Kidney (tissue), 14 donors: ENCODE measurements around the gene CYRIA. TPM values are rescaled to one million over a fixed set of nuclear protein-coding genes. Genes with fewer than 3 reads are reported as not detected.
A peak's percentile ranks its signal among the peaks of the same experiment; 100 is the strongest.

Source experiments
- DNase-seq, 5 donors: peaks; one replicate each; pipeline ENCODE4 v3.0.0-alpha.2; 2013 to 2020
- FAIRE-seq: peaks from 2 replicates; lab custom pipeline; 2012; peaks lifted over from hg19 to GRCh38; lab: Jason Lieb, UNC
- H3K27ac ChIP-seq, 2 donors: one replicate each; pipeline ENCODE4 v1.7.0; 2013; ENCODE audit warnings: low read depth in 2 of 2, low read length in 2 of 2, inconsistent platforms in 1 of 2
- H3K27me3 ChIP-seq: one replicate; pipeline ENCODE4 v1.7.1; 2013; ENCODE audit warnings: low read length, inconsistent platforms; ENCODE audit not compliant: control insufficient read depth, insufficient read depth
- H3K36me3 ChIP-seq, 3 donors: one replicate each; pipeline versions ENCODE4 v1.7.0 to v1.7.1; 2013; ENCODE audit warnings: low read length in 3 of 3, control low read depth in 1 of 3, inconsistent platforms in 1 of 3; ENCODE audit not compliant: insufficient read depth in 3 of 3, control insufficient read depth in 2 of 3
- H3K4me1 ChIP-seq, 3 donors: one replicate each; pipeline versions ENCODE4 v1.7.0 to v1.7.1; 2013; ENCODE audit warnings: low read length in 3 of 3, inconsistent platforms in 1 of 3, low read depth in 1 of 3; ENCODE audit not compliant: control insufficient read depth in 2 of 3, insufficient read depth in 2 of 3
- H3K4me3 ChIP-seq, 3 donors: one replicate each; pipeline versions ENCODE4 v1.7.0 to v1.8.1; 2013; ENCODE audit warnings: low read length in 3 of 3, control low read depth in 1 of 3, inconsistent platforms in 1 of 3
- H3K9ac ChIP-seq, 3 donors: one replicate each; pipeline versions ENCODE4 v1.7.0 to v1.7.1; 2013; ENCODE audit warnings: low read length in 3 of 3, control low read depth in 1 of 3, inconsistent platforms in 1 of 3
- H3K9me3 ChIP-seq, 3 donors: one replicate each; pipeline versions ENCODE4 v1.7.0 to v1.7.1; 2013; ENCODE audit warnings: low read length in 3 of 3, control low read depth in 1 of 3, inconsistent platforms in 1 of 3; ENCODE audit not compliant: control insufficient read depth in 2 of 3, insufficient read depth in 1 of 3
- intact Hi-C: fragments of 100-400 bp; cut with DNase I; formaldehyde crosslinking; loops from one replicate; pipeline ENCODE4 v1.11.1; 2022
- polyA plus RNA-seq: library from polyadenylated mRNA; stranded (reverse); fragments of 350-450 nt; fragmentation: Illumina TruSeq; extraction: RNeasy Lipid Tissue Mini Kit (QIAGEN cat#74804); gene quantifications from one replicate; pipeline ENCODE4 v1.2.3, GENCODE V29; 2014; ENCODE audit warnings: low read depth, low replicate concordance; ENCODE audit not compliant: insufficient read depth
- total RNA-seq: library from RNA; stranded (reverse); fragmentation: NEBNext Ultra II Directional; extraction: Animal tissue kit (Norgen Biotek cat#: 25700); gene quantifications from one replicate; pipeline ENCODE4 v1.2.1, GENCODE V29; 2021
- TF ChIP-seq, protein P1 (sequence below): IDR thresholded peaks from 3 replicates; pipeline ENCODE4 v1.5.1; 2012; ENCODE audit warnings: mild to moderate bottlenecking, moderate library complexity, borderline replicate concordance; ENCODE audit not compliant: insufficient read depth; ENCODE audit errors: extremely low read depth
- donor health status: control.
- donor health status: control.
- donor health status: control.
- donor health status: control.
- donor health status: control.
- donor health status: DM: yes; HTN: yes; CAD: no.
- donor health status: Normal renal cell carcinoma (clear cell type).

CYRIA gene
- total and polyA plus RNA-seq, 2 donors from 2014 or later = 1.0 to 11.8 TPM

- Histone ChIP-seq H3K27me3 (no peaks in the 10 kb centered on the region), H3K4me3 (no peak overlapping the region), H3K4me1 (peaks cover 0 to 11% (median 0%) of the 10 kb centered on the region in 3 donors), H3K36me3 (no peaks in the 10 kb centered on the region), H3K9ac (no peak overlapping the region), H3K27ac (no peak overlapping the region), H3K9me3 (no peaks in the 10 kb centered on the region)
- TF ChIP-seq, protein P1, sequence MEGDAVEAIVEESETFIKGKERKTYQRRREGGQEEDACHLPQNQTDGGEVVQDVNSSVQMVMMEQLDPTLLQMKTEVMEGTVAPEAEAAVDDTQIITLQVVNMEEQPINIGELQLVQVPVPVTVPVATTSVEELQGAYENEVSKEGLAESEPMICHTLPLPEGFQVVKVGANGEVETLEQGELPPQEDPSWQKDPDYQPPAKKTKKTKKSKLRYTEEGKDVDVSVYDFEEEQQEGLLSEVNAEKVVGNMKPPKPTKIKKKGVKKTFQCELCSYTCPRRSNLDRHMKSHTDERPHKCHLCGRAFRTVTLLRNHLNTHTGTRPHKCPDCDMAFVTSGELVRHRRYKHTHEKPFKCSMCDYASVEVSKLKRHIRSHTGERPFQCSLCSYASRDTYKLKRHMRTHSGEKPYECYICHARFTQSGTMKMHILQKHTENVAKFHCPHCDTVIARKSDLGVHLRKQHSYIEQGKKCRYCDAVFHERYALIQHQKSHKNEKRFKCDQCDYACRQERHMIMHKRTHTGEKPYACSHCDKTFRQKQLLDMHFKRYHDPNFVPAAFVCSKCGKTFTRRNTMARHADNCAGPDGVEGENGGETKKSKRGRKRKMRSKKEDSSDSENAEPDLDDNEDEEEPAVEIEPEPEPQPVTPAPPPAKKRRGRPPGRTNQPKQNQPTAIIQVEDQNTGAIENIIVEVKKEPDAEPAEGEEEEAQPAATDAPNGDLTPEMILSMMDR = no peak
- intact Hi-C loops = no loop called here
- DNase-seq = peak in 2 of 5 donors; percentile 9 to 54
- no peak for FAIRE-seq
Measured at GRCh38 chr2:16625201-16625729, 40.4 kb downstream of the CYRIA start.

- TF ChIP-seq, protein P1 = no peak
- Histone ChIP-seq H3K27me3 (no peaks in the 10 kb centered on the region), H3K4me1 (peaks cover 0 to 11% (median 0%) of the 10 kb centered on the region in 3 donors), H3K27ac (no peak overlapping the region), H3K9me3 (no peaks in the 10 kb centered on the region), H3K4me3 (no peak overlapping the region), H3K36me3 (no peaks in the 10 kb centered on the region), H3K9ac (no peak overlapping the region)
- intact Hi-C loops = no loop called here
- no peak for FAIRE-seq
- no peak for DNase-seq
Measured at GRCh38 chr2:16624436-16624780, 41.2 kb downstream of the CYRIA start.

DNA sequence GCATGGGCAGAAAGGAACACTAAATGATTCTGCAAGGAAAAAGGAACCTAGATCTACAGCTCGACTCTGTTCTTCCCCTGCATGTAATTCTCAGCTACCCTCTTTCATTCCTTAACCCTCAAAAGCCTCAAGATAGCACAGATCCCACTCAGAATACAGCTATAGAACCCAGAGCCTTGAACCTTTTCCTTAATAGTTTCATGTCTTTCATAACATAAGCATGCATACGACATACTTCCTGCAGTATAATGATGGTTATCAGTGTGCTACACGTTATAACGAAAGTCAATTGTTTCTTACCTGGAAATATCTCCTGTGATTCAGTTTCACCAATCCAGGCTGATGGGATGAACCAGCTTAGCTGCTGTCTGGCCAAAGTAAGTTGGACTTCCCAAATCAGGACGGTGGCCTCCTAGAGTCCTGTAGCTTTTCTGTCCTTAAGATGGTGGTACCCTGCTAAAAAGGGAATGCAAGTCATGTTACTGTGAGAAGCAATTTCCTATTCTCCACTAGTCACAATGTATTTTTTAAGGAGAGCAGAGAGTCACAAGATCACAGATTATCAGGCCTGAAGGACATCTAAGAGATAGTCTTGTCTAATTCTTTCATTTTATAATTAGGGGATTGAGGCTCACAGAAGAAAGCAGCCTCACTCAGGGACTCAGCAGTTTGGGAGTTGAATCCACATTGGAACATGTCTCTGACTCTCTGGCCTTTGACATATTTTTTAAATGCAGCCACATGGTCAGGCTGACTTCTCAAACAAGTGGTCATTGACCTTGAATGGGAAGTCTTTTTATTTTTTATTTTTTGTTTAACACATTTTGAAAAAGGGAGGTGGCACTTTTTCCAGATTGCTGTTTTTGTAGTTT is 41.8 kb downstream of the CYRIA start:
- H3K9me3 ChIP-seq = no peaks in the 10 kb centered on the region
- intact Hi-C loops = no loop called here
- H3K4me3 ChIP-seq = no peak overlapping the region
- no peak overlapping the region for H3K27ac ChIP-seq
- TF ChIP-seq, protein P1 = no peak
- H3K9ac ChIP-seq = no peak overlapping the region
- H3K4me1 ChIP-seq = peaks cover 0 to 11% (median 0%) of the 10 kb centered on the region in 3 donors
- H3K27me3 ChIP-seq = no peaks in the 10 kb centered on the region
- H3K36me3 ChIP-seq = no peaks in the 10 kb centered on the region
- no peak for DNase-seq
- FAIRE-seq = no peak
